Liver (tissue), 9 donors: Measurements from ENCODE around the gene ZNF777. TPM values are rescaled to one million over a fixed set of nuclear protein-coding genes. Genes with fewer than 3 reads are reported as not detected.

Experiments
- DNase-seq: peaks from one replicate; pipeline ENCODE4 v3.0.0-alpha.2; 2017; ENCODE audit warnings: low spot score
- H3K27ac ChIP-seq, 2 donors: one replicate each; pipeline ENCODE4 v1.7.0; 2013; ENCODE audit warnings: inconsistent platforms in 2 of 2, low read length in 2 of 2, control low read depth in 1 of 2, low read depth in 1 of 2, mild to moderate bottlenecking in 1 of 2
- H3K27me3 ChIP-seq, 4 donors: one replicate each; pipeline versions ENCODE4 v1.6.1 to v1.7.0; 2013; ENCODE audit warnings: low read length in 3 of 4, inconsistent platforms in 1 of 4, mild to moderate bottlenecking in 1 of 4, moderate library complexity in 1 of 4; ENCODE audit not compliant: control insufficient read depth in 4 of 4, insufficient read depth in 4 of 4
- H3K36me3 ChIP-seq, 4 donors: one replicate each; pipeline versions ENCODE4 v1.6.1 to v1.7.0; 2013; ENCODE audit warnings: low read length in 3 of 4, mild to moderate bottlenecking in 3 of 4, low read depth in 1 of 4, moderate library complexity in 1 of 4; ENCODE audit not compliant: control insufficient read depth in 4 of 4, insufficient read depth in 3 of 4
- H3K4me1 ChIP-seq, 4 donors: one replicate each; pipeline versions ENCODE4 v1.6.1 to v1.7.0; 2013; ENCODE audit warnings: low read length in 3 of 4, mild to moderate bottlenecking in 3 of 4, moderate library complexity in 1 of 4; ENCODE audit not compliant: control insufficient read depth in 4 of 4, insufficient read depth in 4 of 4
- H3K4me3 ChIP-seq, 3 donors: one replicate each; pipeline versions ENCODE4 v1.6.1 to v1.7.0; 2013; ENCODE audit warnings: low read length in 3 of 3, control low read depth in 1 of 3, low read depth in 1 of 3, mild to moderate bottlenecking in 1 of 3
- H3K9ac ChIP-seq, 2 donors: one replicate each; pipeline ENCODE4 v1.7.0; 2013; ENCODE audit warnings: low read length in 2 of 2, mild to moderate bottlenecking in 2 of 2, moderate library complexity in 2 of 2, control low read depth in 1 of 2, low read depth in 1 of 2
- H3K9me3 ChIP-seq, 4 donors: one replicate each; pipeline versions ENCODE4 v1.6.1 to v1.7.0; 2013; ENCODE audit warnings: low read length in 3 of 4; ENCODE audit not compliant: control insufficient read depth in 4 of 4
- EGR1 ChIP-seq, 2 donors: IDR thresholded peaks; 2 replicates each; pipeline ENCODE4 v1.6.1; 2016 to 2018; ENCODE audit warnings: antibody characterized with exemption in 2 of 2, low read depth in 2 of 2
- FOXA1 ChIP-seq: IDR thresholded peaks from 2 replicates; pipeline ENCODE4 v1.6.1; 2016; ENCODE audit warnings: antibody characterized with exemption
- FOXA2 ChIP-seq: IDR thresholded peaks from 2 replicates; pipeline ENCODE4 v1.6.1; 2016; ENCODE audit warnings: antibody characterized with exemption
- GABPA ChIP-seq, 2 donors: IDR thresholded peaks in 1 of 2; conservative IDR thresholded peaks in 1 of 2; 2 replicates each; pipeline ENCODE4 v1.6.1; 2016; ENCODE audit warnings: antibody characterized with exemption in 2 of 2, mild to moderate bottlenecking in 1 of 2, moderate library complexity in 1 of 2
- HNF4A ChIP-seq, 2 donors: conservative IDR thresholded peaks; 2 replicates each; pipeline ENCODE4 v1.6.1; 2016; ENCODE audit warnings: antibody characterized with exemption in 2 of 2, mild to moderate bottlenecking in 2 of 2
- HNF4G ChIP-seq: IDR thresholded peaks from 2 replicates; pipeline ENCODE4 v1.6.1; 2016; ENCODE audit warnings: antibody characterized with exemption
- JUND ChIP-seq, 2 donors: IDR thresholded peaks; 2 replicates each; pipeline ENCODE4 v1.6.1; 2016; ENCODE audit warnings: antibody characterized with exemption in 2 of 2
- NR2F2 ChIP-seq: IDR thresholded peaks from 2 replicates; pipeline ENCODE4 v1.6.1; 2016; ENCODE audit warnings: antibody characterized with exemption
- RAD21 ChIP-seq, 2 donors: IDR thresholded peaks; 2 replicates each; pipeline ENCODE4 v1.6.1; 2016; ENCODE audit warnings: antibody characterized with exemption in 2 of 2, mild to moderate bottlenecking in 2 of 2
- RXRA ChIP-seq, 2 donors: IDR thresholded peaks; 2 replicates each; pipeline ENCODE4 v1.6.1; 2017 to 2018; ENCODE audit warnings: antibody characterized with exemption in 2 of 2, mild to moderate bottlenecking in 1 of 2
- SP1 ChIP-seq: IDR thresholded peaks from 2 replicates; pipeline ENCODE4 v1.6.1; 2018; ENCODE audit warnings: antibody characterized with exemption, mild to moderate bottlenecking
- TAF1 ChIP-seq: conservative IDR thresholded peaks from 2 replicates; pipeline ENCODE4 v1.6.1; 2016; ENCODE audit warnings: antibody characterized with exemption, mild to moderate bottlenecking
- YY1 ChIP-seq: IDR thresholded peaks from 2 replicates; pipeline ENCODE4 v1.6.1; 2016; ENCODE audit warnings: antibody characterized with exemption, mild to moderate bottlenecking
- WGBS: extraction: QIAGEN DNeasy Blood & Tissue Kit; methylation state at CpG from one replicate; pipeline ENCODE4 v1.1.7; 2013; 5-methylcytosine and 5-hydroxymethylcytosine counted together
- polyA plus RNA-seq, 2 donors: library from polyadenylated mRNA; stranded (reverse) in 1 of 2; unstranded in 1 of 2; fragments of 200-250 nt in 1 of 2; fragments of >200 nt in 1 of 2; fragmentation: Nextera tagmentation in 1 of 2; extraction: Ambion mirVana in 1 of 2; gene quantifications; one replicate each; pipeline versions ENCODE4 v1.2.1 to v1.2.3, GENCODE V29; 2013 to 2015
- total RNA-seq, 2 donors: library from RNA; depleted of rRNA; stranded (reverse); fragments of >200 nt; gene quantifications; one replicate each; pipeline ENCODE4 v1.2.3, GENCODE V29; 2014
- TF ChIP-seq, protein P1 (sequence below): IDR thresholded peaks from 2 replicates; pipeline ENCODE4 v1.6.1; 2016; ENCODE audit warnings: antibody characterized with exemption
- TF ChIP-seq, protein P2 (sequence below): IDR thresholded peaks from 2 replicates; pipeline ENCODE4 v1.6.1; 2016; ENCODE audit warnings: antibody characterized with exemption, mild to moderate bottlenecking
- TF ChIP-seq, protein P3 (sequence below): IDR thresholded peaks from 2 replicates; pipeline ENCODE4 v1.6.1; 2016; ENCODE audit warnings: antibody characterized with exemption
- TF ChIP-seq, protein P4 (sequence below): fragments of 150-350 bp; IDR thresholded peaks from 2 replicates; pipeline ENCODE4 v1.5.1; 2017; ENCODE audit warnings: improper control_type of control experiment, low read depth, low read length; ENCODE audit not compliant: missing input control
- donor health status: healthy.
- donor health status: healthy.
- donor health status: healthy.
- donor health status: healthy.
- donor health status: healthy.

The ZNF777 gene
- total and polyA plus RNA-seq, 4 donors = 0.22 to 5.7 (median 4.1) TPM

DNA sequence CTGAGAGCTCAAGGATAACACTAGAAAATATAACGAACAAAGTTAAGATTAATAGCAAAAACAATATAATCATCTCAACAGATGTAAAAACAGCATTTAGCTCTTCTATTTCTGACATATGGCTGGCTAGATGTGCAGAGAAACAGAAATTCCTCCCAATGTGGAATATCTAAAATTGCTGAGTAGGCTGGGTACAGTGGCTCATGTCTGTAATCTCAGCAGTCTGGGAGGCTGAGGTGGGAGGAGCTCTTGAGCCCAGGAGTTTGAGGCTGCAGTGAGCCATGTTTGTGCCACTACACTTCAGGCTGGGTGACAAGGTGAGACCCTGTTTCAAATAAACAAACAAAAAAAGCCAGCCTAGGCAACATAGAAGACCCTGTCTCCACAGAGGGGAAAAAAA lies 18.7 kb upstream of the ZNF777 start:
- H3K27me3 ChIP-seq = no peaks in the 10 kb centered on the region
- no peak for TF ChIP-seq YY1
- TF ChIP-seq, protein P1, sequence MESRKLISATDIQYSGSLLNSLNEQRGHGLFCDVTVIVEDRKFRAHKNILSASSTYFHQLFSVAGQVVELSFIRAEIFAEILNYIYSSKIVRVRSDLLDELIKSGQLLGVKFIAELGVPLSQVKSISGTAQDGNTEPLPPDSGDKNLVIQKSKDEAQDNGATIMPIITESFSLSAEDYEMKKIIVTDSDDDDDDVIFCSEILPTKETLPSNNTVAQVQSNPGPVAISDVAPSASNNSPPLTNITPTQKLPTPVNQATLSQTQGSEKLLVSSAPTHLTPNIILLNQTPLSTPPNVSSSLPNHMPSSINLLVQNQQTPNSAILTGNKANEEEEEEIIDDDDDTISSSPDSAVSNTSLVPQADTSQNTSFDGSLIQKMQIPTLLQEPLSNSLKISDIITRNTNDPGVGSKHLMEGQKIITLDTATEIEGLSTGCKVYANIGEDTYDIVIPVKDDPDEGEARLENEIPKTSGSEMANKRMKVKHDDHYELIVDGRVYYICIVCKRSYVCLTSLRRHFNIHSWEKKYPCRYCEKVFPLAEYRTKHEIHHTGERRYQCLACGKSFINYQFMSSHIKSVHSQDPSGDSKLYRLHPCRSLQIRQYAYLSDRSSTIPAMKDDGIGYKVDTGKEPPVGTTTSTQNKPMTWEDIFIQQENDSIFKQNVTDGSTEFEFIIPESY = no peak
- TF ChIP-seq NR2F2 = no peak
- TF ChIP-seq, protein P2, sequence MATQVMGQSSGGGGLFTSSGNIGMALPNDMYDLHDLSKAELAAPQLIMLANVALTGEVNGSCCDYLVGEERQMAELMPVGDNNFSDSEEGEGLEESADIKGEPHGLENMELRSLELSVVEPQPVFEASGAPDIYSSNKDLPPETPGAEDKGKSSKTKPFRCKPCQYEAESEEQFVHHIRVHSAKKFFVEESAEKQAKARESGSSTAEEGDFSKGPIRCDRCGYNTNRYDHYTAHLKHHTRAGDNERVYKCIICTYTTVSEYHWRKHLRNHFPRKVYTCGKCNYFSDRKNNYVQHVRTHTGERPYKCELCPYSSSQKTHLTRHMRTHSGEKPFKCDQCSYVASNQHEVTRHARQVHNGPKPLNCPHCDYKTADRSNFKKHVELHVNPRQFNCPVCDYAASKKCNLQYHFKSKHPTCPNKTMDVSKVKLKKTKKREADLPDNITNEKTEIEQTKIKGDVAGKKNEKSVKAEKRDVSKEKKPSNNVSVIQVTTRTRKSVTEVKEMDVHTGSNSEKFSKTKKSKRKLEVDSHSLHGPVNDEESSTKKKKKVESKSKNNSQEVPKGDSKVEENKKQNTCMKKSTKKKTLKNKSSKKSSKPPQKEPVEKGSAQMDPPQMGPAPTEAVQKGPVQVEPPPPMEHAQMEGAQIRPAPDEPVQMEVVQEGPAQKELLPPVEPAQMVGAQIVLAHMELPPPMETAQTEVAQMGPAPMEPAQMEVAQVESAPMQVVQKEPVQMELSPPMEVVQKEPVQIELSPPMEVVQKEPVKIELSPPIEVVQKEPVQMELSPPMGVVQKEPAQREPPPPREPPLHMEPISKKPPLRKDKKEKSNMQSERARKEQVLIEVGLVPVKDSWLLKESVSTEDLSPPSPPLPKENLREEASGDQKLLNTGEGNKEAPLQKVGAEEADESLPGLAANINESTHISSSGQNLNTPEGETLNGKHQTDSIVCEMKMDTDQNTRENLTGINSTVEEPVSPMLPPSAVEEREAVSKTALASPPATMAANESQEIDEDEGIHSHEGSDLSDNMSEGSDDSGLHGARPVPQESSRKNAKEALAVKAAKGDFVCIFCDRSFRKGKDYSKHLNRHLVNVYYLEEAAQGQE = no peak
- TF ChIP-seq RAD21 (IDR thresholded peaks at IDR 0.05) = no peak
- TF ChIP-seq FOXA2 = no peak
- no peak for TF ChIP-seq EGR1 (IDR thresholded peaks at IDR 0.05; ENCODE audit: low read depth in 2 of 2)
- TF ChIP-seq GABPA (IDR thresholded peaks at IDR 0.05 in 1 of 2, conservative IDR thresholded peaks at IDR 0.05 in 1 of 2) = no peak
- TF ChIP-seq FOXA1 = no peak
- 98% methylated on average over 1 of the region's 1 CpG for WGBS
- H3K4me1 ChIP-seq = no peaks in the 10 kb centered on the region
- no peak for DNase-seq
- H3K9ac ChIP-seq = no peak overlapping the region
- no peaks in the 10 kb centered on the region for H3K9me3 ChIP-seq
- H3K4me3 ChIP-seq = no peak overlapping the region
- H3K36me3 ChIP-seq = peaks cover 8 to 29% (median 17%) of the 10 kb centered on the region in 4 donors
- H3K27ac ChIP-seq = no peak overlapping the region

DNA sequence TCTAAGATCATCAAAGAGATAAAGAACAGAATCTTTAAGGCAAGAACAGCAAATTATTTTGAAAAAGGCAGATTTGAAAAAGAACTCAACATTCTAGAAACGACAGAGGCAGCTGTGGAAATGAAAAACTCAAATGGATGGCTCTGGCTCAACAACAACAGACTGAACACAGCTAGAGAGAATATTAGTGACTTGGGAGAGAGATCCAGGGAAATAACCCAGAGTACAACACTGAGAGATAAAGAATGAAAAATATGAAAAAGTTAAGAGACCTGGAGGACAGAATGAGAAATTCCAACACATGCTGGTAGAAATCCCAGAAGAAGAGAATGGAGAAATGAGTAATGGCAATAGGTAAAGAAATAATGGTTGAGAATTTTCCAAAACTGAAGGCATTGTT lies 17.9 kb upstream of the ZNF777 start:
- peaks cover 8 to 35% (median 20%) of the 10 kb centered on the region in 4 donors for H3K36me3 ChIP-seq

More for the DNA sequence above, 17.9 kb upstream of the ZNF777 start:
- H3K4me1 ChIP-seq = no peaks in the 10 kb centered on the region
- no peak overlapping the region for H3K9ac ChIP-seq
- H3K27me3 ChIP-seq = no peaks in the 10 kb centered on the region
- no peak overlapping the region for H3K27ac ChIP-seq
- TF ChIP-seq, protein P2 = no peak
- TF ChIP-seq HNF4G (no peak), HNF4A (conservative IDR thresholded peaks at IDR 0.05) (no peak), FOXA2 (no peak), NR2F2 (no peak), JUND (IDR thresholded peaks at IDR 0.05) (no peak), EGR1 (IDR thresholded peaks at IDR 0.05; ENCODE audit: low read depth in 2 of 2) (no peak), RAD21 (IDR thresholded peaks at IDR 0.05) (no peak), TAF1 (no peak), GABPA (IDR thresholded peaks at IDR 0.05 in 1 of 2, conservative IDR thresholded peaks at IDR 0.05 in 1 of 2) (no peak), RXRA (IDR thresholded peaks at IDR 0.05) (no peak), SP1 (no peak)
- TF ChIP-seq, protein P3, sequence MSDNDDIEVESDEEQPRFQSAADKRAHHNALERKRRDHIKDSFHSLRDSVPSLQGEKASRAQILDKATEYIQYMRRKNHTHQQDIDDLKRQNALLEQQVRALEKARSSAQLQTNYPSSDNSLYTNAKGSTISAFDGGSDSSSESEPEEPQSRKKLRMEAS = no peak
- TF ChIP-seq, protein P1 = no peak
- TF ChIP-seq, protein P4, sequence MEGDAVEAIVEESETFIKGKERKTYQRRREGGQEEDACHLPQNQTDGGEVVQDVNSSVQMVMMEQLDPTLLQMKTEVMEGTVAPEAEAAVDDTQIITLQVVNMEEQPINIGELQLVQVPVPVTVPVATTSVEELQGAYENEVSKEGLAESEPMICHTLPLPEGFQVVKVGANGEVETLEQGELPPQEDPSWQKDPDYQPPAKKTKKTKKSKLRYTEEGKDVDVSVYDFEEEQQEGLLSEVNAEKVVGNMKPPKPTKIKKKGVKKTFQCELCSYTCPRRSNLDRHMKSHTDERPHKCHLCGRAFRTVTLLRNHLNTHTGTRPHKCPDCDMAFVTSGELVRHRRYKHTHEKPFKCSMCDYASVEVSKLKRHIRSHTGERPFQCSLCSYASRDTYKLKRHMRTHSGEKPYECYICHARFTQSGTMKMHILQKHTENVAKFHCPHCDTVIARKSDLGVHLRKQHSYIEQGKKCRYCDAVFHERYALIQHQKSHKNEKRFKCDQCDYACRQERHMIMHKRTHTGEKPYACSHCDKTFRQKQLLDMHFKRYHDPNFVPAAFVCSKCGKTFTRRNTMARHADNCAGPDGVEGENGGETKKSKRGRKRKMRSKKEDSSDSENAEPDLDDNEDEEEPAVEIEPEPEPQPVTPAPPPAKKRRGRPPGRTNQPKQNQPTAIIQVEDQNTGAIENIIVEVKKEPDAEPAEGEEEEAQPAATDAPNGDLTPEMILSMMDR = no peak
- no peak overlapping the region for H3K4me3 ChIP-seq
- no peak for DNase-seq
- no peaks in the 10 kb centered on the region for H3K9me3 ChIP-seq
- 99% methylated on average over 1 of the region's 1 CpG for WGBS
